HG03175 (cell line): Measurements from ENCODE around the gene MME.

Experiments
- ATAC-seq: cut with Tn5 transposase; IDR thresholded peaks from one replicate; pipeline ENCODE4 v1.9.1; 2021; ENCODE audit warnings: mild to moderate bottlenecking, moderate library complexity; ENCODE audit not compliant: unreplicated experiment

Gene MME

GRCh38 chr3:155079746-155080487 is at the start of gene MME:
Gene MME (plus strand): TSS chr3:155080319. CDS start chr3:155084168, 3,849 bp downstream.
- no peak for ATAC-seq

- ATAC-seq: no peak
Observed at GRCh38 chr3:155031186-155031585, 48.9 kb upstream of the MME start.

DNA sequence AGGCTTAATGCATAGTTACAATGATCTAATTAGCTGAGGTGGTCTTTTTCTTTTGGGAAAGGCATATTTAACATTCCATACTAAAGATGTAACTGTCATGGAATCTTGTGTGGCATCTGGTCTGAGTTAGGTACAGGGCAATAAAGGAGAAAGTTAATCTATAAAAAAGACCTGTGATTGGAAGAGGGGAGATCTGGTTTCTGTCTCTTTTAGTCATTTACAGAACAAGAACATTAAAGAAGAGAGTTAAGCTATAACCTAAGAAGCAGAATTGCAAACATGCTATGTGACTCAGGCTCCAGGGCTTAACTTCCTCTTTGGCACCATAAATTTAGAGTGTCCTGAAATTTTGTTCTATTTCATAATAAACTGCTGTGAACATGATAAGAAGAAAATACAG is 47.2 kb upstream of the MME start:
- ATAC-seq: no peak

DNA sequence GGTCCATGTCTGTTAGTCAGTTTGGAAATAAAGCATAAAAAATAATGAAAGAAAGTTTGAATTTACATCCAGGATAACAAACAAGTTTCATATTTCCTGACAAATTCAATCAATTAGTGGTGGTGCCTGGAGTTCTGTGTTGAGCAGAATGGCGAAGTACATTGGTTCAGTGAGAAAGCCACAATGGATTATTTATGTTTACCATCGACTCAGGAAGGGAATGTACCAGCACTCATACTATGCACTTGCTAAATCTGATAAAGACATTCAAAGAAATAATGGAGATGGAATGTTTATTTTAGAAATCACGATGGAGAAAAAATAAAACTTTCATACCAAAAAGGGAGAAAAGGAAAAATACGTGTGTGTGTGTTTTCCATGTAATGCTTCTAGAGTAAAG is 45.3 kb upstream of the MME start:
- no peak for ATAC-seq

DNA sequence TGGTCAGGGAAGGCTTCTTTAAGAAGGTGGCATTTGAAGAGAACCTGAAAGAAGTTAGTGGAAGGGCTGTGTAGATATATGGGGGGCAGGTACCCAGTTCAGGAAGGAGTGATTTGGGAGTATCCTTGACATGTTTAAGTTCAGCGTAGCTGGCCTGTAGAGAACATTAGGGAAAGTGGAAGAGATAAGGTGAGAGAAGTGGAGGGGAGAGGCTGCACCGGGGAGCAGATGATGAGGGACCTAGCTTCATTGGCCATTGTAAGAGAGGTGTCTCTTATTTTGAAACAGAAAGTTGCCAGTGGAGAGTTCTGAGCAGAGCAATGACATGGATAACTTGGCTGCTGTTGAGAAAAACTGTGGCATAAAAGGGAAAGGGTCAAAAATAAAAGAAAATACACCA is 44.6 kb upstream of the MME start:
- ATAC-seq: no peak

- no peak for ATAC-seq
Observed at GRCh38 chr3:155037508-155038202, 42.5 kb upstream of the MME start.

DNA sequence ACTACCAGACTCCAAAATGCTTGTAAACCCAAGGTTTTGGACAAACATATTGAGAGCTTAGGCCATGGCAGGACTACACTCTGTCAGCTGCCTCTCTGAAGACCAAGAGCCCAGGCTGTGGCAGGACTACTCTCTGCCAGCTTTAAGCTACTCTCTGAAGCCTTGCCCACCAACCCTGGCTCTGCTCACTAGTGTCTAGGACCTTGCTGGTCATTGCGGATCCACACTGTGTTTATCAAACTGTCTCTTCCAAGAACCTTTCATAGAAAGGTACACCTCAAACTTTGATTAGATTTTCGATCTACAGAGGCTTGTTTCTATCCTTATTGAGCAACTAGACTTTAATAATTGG is 41.9 kb upstream of the MME start:
- ATAC-seq: no peak

DNA sequence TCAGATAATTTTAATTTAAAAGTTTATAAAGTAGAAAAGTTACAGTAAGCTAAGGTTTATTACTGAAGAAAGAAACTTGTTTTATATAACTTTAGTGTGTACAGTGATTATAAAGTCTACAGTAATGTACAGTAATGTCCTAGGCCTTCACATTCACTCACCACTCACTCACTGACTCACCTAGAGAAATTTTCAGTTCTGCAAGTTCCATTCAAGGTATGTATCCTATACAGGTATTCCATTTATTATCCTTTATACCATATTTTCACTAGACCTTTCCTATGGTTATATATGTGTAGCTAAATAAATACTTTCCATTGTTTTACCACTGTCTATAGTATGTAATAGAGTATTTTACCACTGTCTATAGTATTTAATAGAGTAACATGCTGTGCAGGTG is 33.2 kb upstream of the MME start:
- no peak for ATAC-seq

GRCh38 chr3:155047672-155048071 is 32.4 kb upstream of the MME start:
- no peak for ATAC-seq

DNA sequence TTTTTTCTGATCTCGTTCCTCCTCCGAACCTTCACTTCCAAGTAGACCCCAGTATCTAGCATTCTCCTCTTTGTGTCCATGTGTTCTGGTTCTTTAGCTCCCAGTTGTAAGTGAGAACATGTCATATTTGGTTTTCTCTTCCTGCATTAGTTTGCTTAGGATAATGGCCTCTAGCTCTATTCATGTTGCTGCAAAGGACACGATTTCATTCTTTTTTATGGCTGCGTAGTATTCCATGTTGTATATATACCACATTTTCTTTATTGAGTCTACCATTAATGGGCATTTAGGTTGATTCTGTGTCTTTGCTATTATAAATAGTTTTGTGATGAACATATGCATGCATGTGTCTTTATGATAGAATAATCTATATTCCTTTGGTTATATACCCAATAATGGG is 30.2 kb upstream of the MME start:
- no peak for ATAC-seq

DNA sequence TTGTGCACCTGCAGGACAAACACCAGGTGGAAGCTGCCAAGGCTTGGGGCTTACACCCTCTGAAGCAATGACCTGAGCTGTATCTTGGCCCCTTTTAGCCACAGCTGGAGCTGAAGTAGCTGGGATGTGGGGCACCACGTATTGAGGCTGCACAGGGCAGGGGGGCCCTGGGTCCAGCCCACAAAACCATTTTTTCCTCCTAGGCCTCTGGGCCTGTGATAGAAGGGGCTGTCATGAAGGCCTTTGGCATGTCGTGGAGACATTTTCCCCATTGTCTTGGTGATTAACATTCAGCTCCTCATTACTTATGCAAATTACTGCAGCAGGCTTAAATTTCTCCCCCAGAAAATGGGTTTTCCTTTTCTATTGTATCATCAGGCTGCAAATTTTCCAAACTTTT is 27.6 kb upstream of the MME start:
- ATAC-seq: no peak

GRCh38 chr3:155053756-155054155 is 26.4 kb upstream of the MME start:
- ATAC-seq: no peak

DNA sequence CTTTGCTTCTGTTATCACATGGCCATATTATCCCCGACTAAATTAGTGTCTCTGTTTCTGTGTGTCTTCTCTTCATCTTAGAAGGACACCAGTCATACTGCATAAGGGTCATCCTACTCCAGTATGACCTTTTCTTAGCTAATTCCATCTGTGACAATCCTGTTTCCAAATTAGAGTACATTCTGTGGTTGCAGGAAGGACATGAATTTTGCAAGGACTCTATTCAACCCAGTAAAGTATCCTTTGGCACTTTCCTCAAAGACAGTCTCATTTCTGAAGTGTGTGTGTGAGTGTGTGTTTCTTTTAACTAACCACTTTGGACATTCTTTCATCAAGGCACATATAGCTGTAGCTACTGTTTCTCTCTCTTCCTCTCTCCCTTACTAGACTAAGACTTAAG is 15.2 kb upstream of the MME start:
- no peak for ATAC-seq

- ATAC-seq: no peak
Observed at GRCh38 chr3:155065537-155065936, 14.6 kb upstream of the MME start.

DNA sequence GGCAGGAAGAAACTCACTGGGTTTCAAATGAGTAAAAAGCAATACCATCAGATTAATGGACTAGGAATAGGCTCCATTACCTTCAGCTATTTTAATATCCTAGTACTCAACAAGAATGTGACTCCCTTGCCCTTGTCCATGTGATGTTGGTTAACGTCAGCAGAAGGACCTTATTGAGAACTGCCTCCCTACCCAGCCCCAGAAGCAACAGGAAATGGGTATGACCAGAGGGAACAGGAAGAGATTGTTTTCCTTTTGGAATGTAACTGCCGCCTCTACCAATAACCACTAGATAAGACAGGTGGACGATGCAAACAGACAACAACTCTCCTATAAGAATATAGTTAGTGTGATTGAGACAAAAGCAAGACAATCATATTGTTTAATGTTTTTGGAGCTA is 10.4 kb upstream of the MME start:
- no peak for ATAC-seq

- no peak for ATAC-seq
Observed at GRCh38 chr3:155070316-155070715, 9.8 kb upstream of the MME start.

DNA sequence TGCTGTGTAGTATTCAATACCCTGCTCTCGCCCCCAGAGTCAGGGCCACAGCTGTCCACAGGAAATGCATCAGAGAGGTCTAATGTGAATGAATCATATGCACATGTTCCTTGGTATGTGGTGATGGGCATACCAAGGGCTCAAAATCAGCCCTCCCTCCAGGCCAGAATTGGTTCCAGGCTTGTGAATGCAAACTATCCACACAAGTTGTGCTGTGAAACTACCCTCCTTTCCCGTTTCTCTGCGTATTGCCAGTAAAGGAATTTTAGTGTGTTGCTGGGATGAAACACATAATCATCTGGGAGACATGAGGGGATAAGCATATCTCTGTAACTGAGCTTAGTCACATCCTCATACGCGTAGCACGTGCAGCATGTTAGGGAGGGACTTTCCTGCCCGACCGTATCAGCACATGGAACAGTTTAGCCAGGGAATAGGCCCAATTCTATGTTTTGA is 9.2 kb upstream of the MME start:
- ATAC-seq: no peak

GRCh38 chr3:155075200-155075599 is 4.9 kb upstream of the MME start:
- ATAC-seq: no peak

GRCh38 chr3:155076888-155077287 is 3.2 kb upstream of the MME start:
- ATAC-seq: no peak

GRCh38 chr3:155078711-155079467 is 1.2 kb upstream of the MME start:
- no peak for ATAC-seq

DNA sequence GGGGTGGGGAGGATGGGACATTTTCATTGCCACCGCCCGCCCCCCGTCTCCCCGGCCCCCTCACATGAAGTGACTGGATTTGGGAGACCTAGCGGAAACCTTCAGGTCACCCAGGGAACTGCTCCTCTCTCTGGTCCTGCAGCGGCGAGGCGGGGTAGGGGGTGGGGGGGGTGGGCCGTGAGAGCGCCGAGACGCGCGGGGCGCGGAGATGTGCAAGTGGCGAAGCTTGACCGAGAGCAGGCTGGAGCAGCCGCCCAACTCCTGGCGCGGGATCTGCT is 712 bp upstream of the MME start:
- no peak for ATAC-seq

GRCh38 chr3:155080692-155081091 is 573 bp downstream of the MME start:
- ATAC-seq: no peak
